Liver (tissue), 9 donors: ENCODE results near the gene F8. TPM values are rescaled to one million over a fixed set of nuclear protein-coding genes. Genes with fewer than 3 reads are reported as not detected.

Source experiments
- DNase-seq: peaks from one replicate; pipeline ENCODE4 v3.0.0-alpha.2; 2017; ENCODE audit warnings: low spot score
- H3K27ac ChIP-seq, 2 donors: one replicate each; pipeline ENCODE4 v1.7.0; 2013; ENCODE audit warnings: inconsistent platforms in 2 of 2, low read length in 2 of 2, control low read depth in 1 of 2, low read depth in 1 of 2, mild to moderate bottlenecking in 1 of 2
- H3K27me3 ChIP-seq, 4 donors: one replicate each; pipeline versions ENCODE4 v1.6.1 to v1.7.0; 2013; ENCODE audit warnings: low read length in 3 of 4, inconsistent platforms in 1 of 4, mild to moderate bottlenecking in 1 of 4, moderate library complexity in 1 of 4; ENCODE audit not compliant: control insufficient read depth in 4 of 4, insufficient read depth in 4 of 4
- H3K36me3 ChIP-seq, 4 donors: one replicate each; pipeline versions ENCODE4 v1.6.1 to v1.7.0; 2013; ENCODE audit warnings: low read length in 3 of 4, mild to moderate bottlenecking in 3 of 4, low read depth in 1 of 4, moderate library complexity in 1 of 4; ENCODE audit not compliant: control insufficient read depth in 4 of 4, insufficient read depth in 3 of 4
- H3K4me1 ChIP-seq, 4 donors: one replicate each; pipeline versions ENCODE4 v1.6.1 to v1.7.0; 2013; ENCODE audit warnings: low read length in 3 of 4, mild to moderate bottlenecking in 3 of 4, moderate library complexity in 1 of 4; ENCODE audit not compliant: control insufficient read depth in 4 of 4, insufficient read depth in 4 of 4
- H3K4me3 ChIP-seq, 3 donors: one replicate each; pipeline versions ENCODE4 v1.6.1 to v1.7.0; 2013; ENCODE audit warnings: low read length in 3 of 3, control low read depth in 1 of 3, low read depth in 1 of 3, mild to moderate bottlenecking in 1 of 3
- H3K9ac ChIP-seq, 2 donors: one replicate each; pipeline ENCODE4 v1.7.0; 2013; ENCODE audit warnings: low read length in 2 of 2, mild to moderate bottlenecking in 2 of 2, moderate library complexity in 2 of 2, control low read depth in 1 of 2, low read depth in 1 of 2
- H3K9me3 ChIP-seq, 4 donors: one replicate each; pipeline versions ENCODE4 v1.6.1 to v1.7.0; 2013; ENCODE audit warnings: low read length in 3 of 4; ENCODE audit not compliant: control insufficient read depth in 4 of 4
- CTCF ChIP-seq: fragments of 150-350 bp; IDR thresholded peaks from 2 replicates; pipeline ENCODE4 v1.5.1; 2017; ENCODE audit warnings: improper control_type of control experiment, low read depth, low read length; ENCODE audit not compliant: missing input control
- EGR1 ChIP-seq, 2 donors: IDR thresholded peaks; 2 replicates each; pipeline ENCODE4 v1.6.1; 2016 to 2018; ENCODE audit warnings: antibody characterized with exemption in 2 of 2, low read depth in 2 of 2
- FOXA1 ChIP-seq: IDR thresholded peaks from 2 replicates; pipeline ENCODE4 v1.6.1; 2016; ENCODE audit warnings: antibody characterized with exemption
- FOXA2 ChIP-seq: IDR thresholded peaks from 2 replicates; pipeline ENCODE4 v1.6.1; 2016; ENCODE audit warnings: antibody characterized with exemption
- GABPA ChIP-seq, 2 donors: IDR thresholded peaks in 1 of 2; conservative IDR thresholded peaks in 1 of 2; 2 replicates each; pipeline ENCODE4 v1.6.1; 2016; ENCODE audit warnings: antibody characterized with exemption in 2 of 2, mild to moderate bottlenecking in 1 of 2, moderate library complexity in 1 of 2
- HNF4A ChIP-seq, 2 donors: conservative IDR thresholded peaks; 2 replicates each; pipeline ENCODE4 v1.6.1; 2016; ENCODE audit warnings: antibody characterized with exemption in 2 of 2, mild to moderate bottlenecking in 2 of 2
- HNF4G ChIP-seq: IDR thresholded peaks from 2 replicates; pipeline ENCODE4 v1.6.1; 2016; ENCODE audit warnings: antibody characterized with exemption
- JUND ChIP-seq, 2 donors: IDR thresholded peaks; 2 replicates each; pipeline ENCODE4 v1.6.1; 2016; ENCODE audit warnings: antibody characterized with exemption in 2 of 2
- MAX ChIP-seq: IDR thresholded peaks from 2 replicates; pipeline ENCODE4 v1.6.1; 2016; ENCODE audit warnings: antibody characterized with exemption
- NR2F2 ChIP-seq: IDR thresholded peaks from 2 replicates; pipeline ENCODE4 v1.6.1; 2016; ENCODE audit warnings: antibody characterized with exemption
- RAD21 ChIP-seq, 2 donors: IDR thresholded peaks; 2 replicates each; pipeline ENCODE4 v1.6.1; 2016; ENCODE audit warnings: antibody characterized with exemption in 2 of 2, mild to moderate bottlenecking in 2 of 2
- REST ChIP-seq: IDR thresholded peaks from 2 replicates; pipeline ENCODE4 v1.6.1; 2016; ENCODE audit warnings: antibody characterized with exemption, mild to moderate bottlenecking
- RXRA ChIP-seq, 2 donors: IDR thresholded peaks; 2 replicates each; pipeline ENCODE4 v1.6.1; 2017 to 2018; ENCODE audit warnings: antibody characterized with exemption in 2 of 2, mild to moderate bottlenecking in 1 of 2
- SP1 ChIP-seq: IDR thresholded peaks from 2 replicates; pipeline ENCODE4 v1.6.1; 2018; ENCODE audit warnings: antibody characterized with exemption, mild to moderate bottlenecking
- TAF1 ChIP-seq: conservative IDR thresholded peaks from 2 replicates; pipeline ENCODE4 v1.6.1; 2016; ENCODE audit warnings: antibody characterized with exemption, mild to moderate bottlenecking
- YY1 ChIP-seq: IDR thresholded peaks from 2 replicates; pipeline ENCODE4 v1.6.1; 2016; ENCODE audit warnings: antibody characterized with exemption, mild to moderate bottlenecking
- ZBTB33 ChIP-seq: IDR thresholded peaks from 2 replicates; pipeline ENCODE4 v1.6.1; 2016; ENCODE audit warnings: antibody characterized with exemption
- WGBS: extraction: QIAGEN DNeasy Blood & Tissue Kit; methylation state at CpG from one replicate; pipeline ENCODE4 v1.1.7; 2013; 5-methylcytosine and 5-hydroxymethylcytosine counted together
- polyA plus RNA-seq, 2 donors: library from polyadenylated mRNA; stranded (reverse) in 1 of 2; unstranded in 1 of 2; fragments of 200-250 nt in 1 of 2; fragments of >200 nt in 1 of 2; fragmentation: Nextera tagmentation in 1 of 2; extraction: Ambion mirVana in 1 of 2; gene quantifications; one replicate each; pipeline versions ENCODE4 v1.2.1 to v1.2.3, GENCODE V29; 2013 to 2015
- total RNA-seq, 2 donors: library from RNA; depleted of rRNA; stranded (reverse); fragments of >200 nt; gene quantifications; one replicate each; pipeline ENCODE4 v1.2.3, GENCODE V29; 2014
- donor health status: healthy.
- donor health status: healthy.
- donor health status: healthy.
- donor health status: healthy.
- donor health status: healthy.

F8 gene
- total and polyA plus RNA-seq, 4 donors: 8.0 to 22.3 (median 13.8) TPM

- H3K4me1 ChIP-seq: no peaks in the 10 kb centered on the region
- no peak overlapping the region for H3K27ac ChIP-seq
- WGBS: 91% methylated on average over 2 of the region's 2 CpGs
- no peak overlapping the region for H3K9ac ChIP-seq
- DNase-seq: no peak
- H3K4me3 ChIP-seq: no peak overlapping the region
- H3K36me3 ChIP-seq: no peaks in the 10 kb centered on the region
- H3K27me3 ChIP-seq: no peaks in the 10 kb centered on the region
- H3K9me3 ChIP-seq: peaks cover 0 to under 1% (median 0%) of the 10 kb centered on the region in 4 donors
- TF ChIP-seq CTCF (no peak), HNF4G (no peak), RAD21 (IDR thresholded peaks at IDR 0.05) (no peak), FOXA1 (no peak), JUND (IDR thresholded peaks at IDR 0.05) (no peak), TAF1 (no peak), GABPA (IDR thresholded peaks at IDR 0.05 in 1 of 2, conservative IDR thresholded peaks at IDR 0.05 in 1 of 2) (no peak), SP1 (no peak), FOXA2 (no peak), EGR1 (IDR thresholded peaks at IDR 0.05; ENCODE audit: low read depth in 2 of 2) (no peak), YY1 (no peak), HNF4A (conservative IDR thresholded peaks at IDR 0.05) (no peak), REST (no peak), MAX (no peak), RXRA (IDR thresholded peaks at IDR 0.05) (no peak), NR2F2 (no peak), ZBTB33 (no peak)
These were observed 210.0 kb downstream of the F8 start for GRCh38 chrX:154812341-154813101.
